GM21390 (cell line): ENCODE results near the gene CCDC184.

Source experiments
- ATAC-seq: cut with Tn5 transposase; IDR thresholded peaks from one replicate; pipeline ENCODE4 v1.9.1; 2021; ENCODE audit not compliant: unreplicated experiment

CCDC184 gene

DNA sequence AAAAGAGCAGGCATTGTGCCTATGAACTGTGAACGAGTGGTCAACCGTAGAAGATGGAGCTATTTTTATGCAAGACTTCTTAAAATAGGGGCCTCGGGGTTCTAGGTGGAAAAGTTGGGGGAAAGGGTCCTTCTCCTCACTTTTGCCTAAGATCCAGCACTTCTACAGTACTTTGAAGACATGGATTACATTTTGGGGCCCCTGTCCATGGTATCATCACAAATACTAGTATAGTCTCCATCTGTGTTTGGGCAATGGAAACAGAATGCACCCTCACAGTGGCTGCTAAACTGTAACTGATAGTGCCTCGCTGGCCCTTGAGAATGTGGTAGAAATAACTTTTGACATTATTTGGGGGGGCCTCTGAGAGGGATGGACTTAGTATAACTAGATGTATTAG, 5.5 kb upstream of the CCDC184 start:
- no peak for ATAC-seq

DNA sequence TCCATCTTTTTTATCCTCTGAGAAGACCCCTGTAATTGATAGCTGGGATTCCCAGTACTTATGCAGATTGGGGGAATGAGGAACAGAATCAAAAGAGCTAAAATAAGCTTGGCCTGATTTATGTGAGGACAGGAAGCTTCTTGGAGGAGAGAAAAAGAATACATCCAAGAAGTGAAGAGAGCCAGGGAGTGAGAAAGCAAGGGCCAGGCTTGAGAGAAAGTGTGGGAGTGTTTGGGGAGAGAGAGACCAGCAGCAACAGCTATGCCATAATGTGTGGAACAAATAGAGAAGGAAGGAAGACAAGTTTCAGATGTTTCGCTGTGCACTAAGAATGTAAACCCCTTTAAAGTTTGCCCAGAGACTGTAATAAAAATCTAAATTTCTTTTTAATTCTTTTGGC, 4.0 kb upstream of the CCDC184 start:
- ATAC-seq, result no peak

DNA sequence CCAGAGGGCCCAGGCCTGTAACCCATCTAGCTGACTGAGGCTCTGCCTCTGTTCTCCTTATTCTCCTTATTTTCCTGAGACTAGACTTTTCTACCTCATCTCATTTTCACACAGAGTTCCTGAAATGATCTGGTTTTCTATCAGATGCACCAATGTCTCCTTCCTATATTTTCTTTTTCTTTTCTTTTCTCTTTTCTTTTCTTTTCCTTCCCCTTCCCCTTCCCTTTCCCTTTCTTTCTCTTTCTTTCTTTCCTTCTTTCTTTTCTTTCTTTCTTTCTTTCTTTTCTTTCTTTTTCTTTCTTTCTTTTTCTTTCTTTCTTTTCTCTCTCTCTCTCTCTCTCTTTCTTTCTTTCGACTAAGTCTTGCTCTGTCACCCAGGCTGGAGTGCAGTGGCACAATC, 3.0 kb upstream of the CCDC184 start:
- ATAC-seq, result no peak

DNA sequence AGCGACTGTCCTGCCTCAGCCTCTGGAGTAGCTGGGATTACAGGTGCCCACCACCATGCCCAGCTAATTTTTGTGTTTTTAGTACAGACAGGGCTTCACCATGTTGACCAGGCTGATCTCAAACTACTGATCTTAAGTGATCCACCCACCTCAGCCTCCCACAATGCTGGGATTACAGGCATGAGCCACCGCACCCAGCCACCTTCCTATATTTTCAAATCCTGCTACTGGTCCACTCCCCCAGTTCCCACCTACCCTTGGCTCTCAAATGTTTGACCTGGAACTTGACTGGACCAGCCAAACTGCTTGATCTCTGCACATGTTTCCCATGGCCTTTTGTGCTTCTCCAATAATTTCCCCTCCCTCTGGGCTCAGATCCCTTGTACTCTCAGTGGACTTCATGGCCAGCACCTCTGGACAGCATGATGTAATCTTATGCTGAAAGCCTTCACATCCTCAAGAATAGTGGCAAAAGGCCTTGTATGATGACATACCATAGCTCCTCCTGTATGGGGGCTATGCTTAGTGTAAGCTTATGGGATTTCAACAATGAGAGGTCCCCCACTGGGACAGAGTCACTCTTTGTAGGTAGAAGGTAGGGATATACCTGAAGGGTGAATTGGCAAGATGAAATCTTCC, 2.5 kb upstream of the CCDC184 start:
- no peak for ATAC-seq

DNA sequence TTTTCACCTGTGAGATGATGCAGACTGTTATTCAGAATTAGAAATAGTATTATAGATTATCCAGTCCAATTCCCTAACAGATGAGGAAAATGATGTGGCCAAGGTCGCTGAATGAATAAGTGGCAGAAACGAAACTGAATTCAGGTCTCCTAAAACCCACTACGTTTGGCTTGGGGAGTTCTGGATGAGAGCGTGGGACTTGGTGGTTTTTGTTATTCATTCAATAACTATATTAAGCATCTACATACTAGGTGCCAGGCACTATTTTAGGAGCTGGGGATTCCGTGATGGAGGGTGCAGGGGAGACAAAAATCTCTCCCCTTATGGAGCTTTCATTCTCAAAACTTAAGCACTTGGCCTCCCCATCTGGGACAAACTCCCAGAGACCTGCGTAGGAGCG, 813 bp upstream of the CCDC184 start:
- ATAC-seq, result no peak

DNA sequence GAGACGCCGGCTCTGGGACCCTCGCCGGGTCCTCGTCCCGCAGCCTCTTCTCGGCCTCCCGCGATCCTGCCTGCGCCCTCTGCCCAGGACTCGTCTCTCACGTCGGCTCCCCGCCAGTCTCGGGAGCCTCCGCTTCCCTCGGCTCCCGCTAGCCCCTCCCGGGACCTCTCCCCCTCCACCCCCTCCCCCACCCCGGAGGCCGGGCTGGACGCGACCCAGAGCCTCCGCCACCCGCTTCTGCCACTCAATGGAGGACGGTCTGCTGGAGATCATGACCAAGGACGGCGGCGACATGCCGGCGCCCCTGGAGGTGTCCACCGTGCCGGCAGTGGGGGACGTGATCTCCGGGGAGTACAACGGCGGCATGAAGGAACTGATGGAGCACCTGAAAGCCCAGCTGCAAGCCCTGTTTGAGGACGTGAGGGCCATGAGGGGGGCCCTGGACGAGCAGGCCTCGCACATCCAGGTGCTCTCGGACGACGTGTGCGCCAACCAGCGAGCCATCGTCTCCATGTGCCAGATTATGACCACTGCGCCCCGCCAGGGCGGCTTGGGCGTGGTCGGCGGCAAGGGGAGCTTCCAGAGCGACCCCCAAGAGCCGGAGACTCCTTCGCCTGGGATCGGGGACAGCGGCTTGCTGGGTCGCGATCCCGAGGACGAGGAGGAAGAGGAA, 568 bp downstream of the CCDC184 start:
- ATAC-seq, result no peak

DNA sequence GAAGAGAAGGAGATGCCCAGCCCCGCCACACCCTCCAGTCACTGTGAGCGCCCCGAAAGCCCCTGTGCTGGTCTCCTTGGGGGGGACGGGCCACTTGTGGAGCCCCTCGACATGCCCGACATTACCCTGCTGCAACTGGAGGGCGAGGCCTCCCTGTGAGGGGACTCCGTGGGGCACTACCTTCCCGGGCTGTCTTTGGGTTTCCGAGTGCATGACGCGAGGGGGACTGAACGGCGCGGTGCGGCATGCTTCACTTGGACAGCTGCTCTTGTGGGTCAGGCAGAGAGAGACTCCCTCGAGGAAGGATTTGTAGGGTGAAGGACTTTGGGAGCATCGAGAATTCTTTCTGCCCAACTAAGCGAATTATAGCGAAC, 1.1 kb downstream of the CCDC184 start:
- no peak for ATAC-seq

DNA sequence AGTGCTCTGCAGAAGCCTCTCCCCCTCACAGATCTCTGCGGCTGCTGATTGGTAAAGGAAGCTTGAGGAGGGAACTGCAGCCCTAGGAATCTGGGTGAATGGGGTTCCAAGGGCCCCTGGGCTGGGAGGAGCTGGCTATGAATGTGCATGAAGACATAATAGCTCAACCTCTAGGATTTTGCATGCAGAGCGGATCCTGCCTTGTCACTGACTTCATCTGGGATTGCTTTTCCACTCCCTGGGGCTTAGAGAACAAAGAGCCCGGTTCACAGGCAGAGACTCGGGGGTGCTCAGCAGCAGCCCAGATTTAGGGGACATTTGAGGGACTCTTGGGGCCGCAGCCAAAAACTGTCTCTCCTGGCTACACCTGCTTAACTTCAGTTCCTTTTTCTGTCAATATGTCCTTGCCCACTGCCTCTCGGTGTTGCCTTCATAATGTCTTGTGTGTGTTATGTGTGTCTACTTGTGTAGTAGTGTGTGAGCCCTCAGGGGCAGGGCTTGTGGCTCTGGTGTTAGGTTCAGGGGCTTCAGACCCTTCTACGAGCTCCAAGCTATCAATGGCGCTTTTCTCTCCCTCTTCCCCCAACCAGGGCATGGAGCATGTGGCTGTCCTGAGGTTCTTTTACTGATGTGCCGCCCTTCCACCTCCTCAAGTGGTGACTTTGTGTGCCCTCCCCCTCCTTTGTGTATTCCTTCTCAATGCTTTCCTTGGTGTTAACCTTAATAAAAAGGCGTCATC, 1.9 kb downstream of the CCDC184 start:
- ATAC-seq, result no peak

DNA sequence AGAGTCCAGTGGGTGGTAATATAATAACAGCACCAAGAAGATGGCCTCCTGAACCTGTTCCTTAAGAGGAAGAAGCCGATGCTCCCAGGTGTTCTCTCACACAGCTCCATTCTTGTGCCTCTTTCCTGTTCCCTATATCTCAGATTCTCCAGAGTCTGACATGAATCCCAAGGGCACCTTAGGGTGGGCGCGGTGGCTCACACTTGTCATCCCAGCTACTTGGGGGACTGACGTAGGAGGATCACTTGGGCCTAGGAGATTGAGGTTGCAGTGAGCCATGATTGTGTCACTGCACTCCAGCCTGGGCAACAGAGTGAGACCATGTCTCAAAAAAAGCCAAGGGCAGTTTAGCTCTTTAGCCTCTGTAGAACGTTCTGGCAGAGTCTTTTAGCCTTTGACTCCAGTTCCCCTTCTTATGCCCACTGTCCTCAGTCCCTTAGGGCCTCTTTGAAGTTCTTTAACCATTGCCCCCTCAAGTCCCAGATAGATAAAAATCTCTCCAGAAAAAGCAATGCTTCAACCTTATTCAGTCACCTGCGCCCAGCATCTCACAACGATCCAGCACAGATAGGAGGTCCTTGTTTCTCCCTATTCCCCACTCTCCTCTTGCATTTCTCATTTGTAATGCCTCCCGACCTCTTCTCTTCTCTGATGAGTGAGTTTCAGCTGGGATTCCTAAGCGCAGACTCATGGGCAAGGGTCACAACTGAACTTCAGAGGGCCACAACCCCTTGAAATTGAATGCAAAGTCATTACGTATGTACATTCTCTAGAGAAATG, 4.7 kb downstream of the CCDC184 start:
- no peak for ATAC-seq

DNA sequence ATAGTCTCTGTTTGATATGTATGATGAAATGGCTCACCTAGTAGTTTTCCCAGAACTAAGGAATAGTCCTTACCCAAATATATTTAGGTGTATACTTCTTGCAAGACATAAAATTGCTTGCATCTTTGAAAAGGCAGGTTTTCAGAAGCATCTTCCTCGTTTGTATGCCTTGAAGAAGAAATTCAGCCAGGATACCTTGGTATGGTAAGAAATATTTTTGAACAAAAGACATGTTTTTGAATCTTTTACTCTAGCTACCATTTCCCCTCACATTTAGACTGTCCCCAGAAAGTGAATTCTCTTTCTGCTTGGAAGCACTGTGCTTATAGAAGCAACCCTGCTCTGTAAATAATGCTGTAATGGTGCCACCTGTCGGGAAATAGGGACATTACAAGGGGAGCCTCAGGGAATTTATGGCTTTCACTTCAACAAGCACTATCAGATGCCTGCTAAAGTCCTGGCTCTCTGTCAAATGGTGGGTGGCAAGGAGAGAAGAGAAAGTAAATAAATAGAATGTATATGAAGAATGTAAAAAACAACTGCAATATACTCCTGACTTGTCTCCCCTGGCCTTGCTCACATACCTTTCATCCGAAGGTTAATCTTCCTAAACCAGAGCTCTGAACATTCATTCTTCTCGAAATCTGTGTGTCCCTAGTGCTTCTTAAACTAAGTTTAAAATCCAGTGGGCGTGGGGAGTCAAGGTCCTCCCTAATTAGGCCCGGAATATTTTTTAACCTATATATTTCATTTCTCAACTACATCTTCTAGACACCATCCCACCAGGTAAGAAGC, 6.1 kb downstream of the CCDC184 start:
- peak; percentile 64 for ATAC-seq

DNA sequence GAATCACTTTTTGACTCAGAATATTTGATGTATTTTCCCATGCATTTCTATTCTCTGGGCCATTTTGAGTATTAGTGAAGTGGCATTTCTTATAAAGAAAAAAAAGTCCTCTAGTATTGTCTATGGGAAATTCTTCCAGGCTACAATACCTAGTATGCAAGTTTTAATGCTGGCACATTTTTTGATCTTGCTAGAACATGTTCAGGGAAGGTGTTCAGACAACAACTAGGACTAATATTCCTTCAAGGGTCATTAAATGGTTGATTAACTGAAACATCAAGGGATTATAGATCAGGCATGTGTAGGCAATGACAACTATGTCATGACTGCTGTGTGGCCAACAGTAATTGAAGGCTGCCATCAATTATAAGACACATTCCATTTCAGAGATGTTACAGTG, 7.7 kb downstream of the CCDC184 start:
- ATAC-seq, result no peak

DNA sequence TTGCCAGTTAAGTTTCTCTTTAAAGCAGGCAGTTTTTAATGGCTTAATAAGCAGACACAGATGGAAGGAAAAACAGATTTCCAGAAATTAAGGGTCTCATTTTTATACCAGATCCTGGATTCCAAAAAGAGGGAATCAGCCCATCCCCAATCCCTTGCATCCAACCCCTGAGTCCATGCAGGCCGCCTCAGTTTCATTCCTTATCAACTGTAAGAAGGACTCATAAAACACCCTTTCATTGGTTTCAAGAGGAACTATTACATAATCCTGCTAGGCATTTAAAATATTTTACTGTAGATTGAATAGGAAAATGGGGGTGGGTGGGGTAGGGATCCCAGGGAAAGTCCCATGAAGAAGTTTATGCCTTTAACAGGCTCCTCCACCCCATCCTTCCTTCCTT, 9.4 kb downstream of the CCDC184 start:
- ATAC-seq, result no peak

DNA sequence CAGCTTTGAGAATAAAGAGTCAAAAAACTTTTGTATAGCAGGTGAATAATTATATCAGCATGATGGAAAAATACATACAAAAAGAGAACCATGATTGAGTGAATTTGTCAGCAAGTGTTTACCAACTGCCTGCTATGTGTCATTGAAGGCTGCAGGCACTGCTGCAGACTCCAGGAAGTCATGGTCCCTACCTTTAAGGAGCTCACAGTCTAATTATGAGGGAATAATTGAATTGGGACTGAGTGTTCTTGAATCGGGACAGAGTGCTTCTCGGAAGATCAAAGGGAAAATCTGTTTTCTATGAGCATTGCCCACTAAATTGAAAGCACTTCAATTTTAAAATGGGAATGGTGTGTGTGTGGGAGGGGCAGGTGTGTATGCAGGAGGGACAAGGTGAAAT, 10.2 kb downstream of the CCDC184 start:
- ATAC-seq, result no peak

DNA sequence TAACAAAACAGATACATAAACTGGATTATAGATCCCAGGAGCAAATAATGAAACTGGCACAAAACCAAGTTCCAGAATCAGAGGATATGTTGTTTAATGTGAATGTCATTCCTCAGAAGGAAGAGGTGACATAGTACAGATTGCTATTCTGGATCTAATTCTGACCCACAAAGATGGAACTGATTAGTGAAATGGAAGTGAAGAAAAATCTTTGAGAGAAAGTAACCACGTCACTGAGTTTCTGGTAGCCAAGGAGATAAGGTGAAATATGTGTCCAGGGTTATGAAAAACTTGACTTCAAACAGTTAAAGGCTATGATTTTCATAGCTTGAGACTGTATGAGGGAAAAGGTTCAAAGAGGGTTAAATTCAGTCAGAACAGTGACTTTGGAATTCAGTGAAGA, 11.4 kb downstream of the CCDC184 start:
- no peak for ATAC-seq

DNA sequence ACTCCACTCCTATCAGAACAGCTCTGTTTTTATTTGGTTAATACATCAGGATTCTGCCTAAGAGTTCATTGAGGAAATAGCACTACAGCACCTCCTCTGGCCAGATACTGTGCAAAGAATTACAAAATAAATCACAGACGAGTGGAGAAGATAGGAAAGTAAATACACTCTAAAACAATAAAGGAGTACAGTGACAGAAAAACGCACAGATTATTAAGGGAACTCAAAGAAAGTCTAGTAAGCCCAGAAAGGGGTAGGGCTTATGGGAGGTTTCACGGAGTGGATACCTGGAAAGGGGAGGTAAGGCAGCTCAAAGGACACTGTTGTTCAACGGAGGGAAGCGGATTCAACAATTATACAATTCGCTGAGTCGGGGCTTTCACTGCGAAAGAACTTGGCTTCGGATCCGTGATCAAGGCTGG, 14.1 kb downstream of the CCDC184 start:
- ATAC-seq, result peak; percentile 24

DNA sequence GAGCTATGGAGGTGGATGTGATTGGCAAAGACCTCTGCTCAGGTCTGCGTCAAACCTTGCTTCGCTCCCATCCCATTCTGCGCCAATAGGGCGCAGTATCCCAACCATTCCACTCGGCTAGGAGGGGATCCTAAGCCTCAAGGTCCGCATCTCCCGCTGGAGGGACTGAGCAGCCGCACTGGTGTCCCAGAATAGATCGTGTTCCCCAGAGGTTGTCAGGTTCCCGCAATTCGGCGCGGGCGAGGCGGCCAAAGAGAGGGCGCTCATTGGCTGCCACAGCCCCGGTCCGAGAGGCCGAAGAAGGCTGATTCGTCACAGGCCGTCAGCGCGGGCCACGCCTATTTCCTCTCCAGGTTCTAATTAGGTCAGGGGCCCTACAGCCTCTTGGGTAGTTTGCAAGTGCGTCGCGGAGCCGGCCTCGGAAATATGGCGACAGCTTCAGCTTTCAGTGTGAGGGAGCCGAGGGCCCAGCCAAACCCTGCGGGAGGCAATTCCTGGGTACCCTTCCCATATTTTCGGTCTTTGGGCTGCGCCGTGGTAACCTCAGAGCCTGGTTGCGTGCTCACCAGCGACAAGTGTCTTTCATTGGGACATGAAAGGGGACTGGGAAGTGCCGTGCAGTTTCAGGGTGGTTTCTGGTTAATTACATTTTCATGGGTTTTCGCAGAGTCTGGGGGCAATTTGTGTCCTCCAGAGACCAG, 14.7 kb downstream of the CCDC184 start:
- peak; percentile 99 for ATAC-seq

DNA sequence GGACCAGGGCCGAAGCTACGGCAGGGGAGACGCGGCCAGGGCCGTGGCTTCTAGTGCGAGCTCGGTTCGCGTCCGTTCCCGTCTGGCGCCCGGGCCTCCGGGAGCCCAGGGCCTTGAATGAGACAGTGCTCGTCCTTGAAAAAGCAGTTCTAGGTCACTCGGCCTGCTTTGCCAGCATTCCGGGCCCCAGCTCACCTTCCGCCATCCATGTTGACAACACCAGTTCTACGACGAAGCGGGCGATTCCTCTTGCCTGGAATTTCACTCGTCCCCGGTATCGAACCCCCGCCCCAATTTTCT, 15.2 kb downstream of the CCDC184 start:
- ATAC-seq, result peak; percentile 5

DNA sequence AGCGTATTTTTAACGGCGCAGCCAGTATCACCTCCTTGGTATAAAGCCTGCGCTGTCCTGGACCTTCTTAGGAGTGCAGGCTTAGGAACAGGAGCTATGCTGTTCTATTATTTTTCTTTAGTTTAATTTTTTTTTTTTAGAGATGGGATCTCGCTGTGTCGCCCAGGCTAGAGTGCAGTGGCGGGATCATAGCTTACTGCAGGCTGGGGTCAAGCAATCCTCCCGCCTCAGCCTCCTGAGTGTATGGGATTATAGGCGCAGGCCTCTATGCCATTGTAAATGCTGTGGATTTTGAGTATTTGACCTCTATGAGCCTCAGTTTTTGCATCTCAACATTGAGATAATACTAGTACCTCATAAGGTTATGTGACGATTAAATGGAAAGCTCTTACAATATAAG, 15.5 kb downstream of the CCDC184 start:
- ATAC-seq, result no peak

DNA sequence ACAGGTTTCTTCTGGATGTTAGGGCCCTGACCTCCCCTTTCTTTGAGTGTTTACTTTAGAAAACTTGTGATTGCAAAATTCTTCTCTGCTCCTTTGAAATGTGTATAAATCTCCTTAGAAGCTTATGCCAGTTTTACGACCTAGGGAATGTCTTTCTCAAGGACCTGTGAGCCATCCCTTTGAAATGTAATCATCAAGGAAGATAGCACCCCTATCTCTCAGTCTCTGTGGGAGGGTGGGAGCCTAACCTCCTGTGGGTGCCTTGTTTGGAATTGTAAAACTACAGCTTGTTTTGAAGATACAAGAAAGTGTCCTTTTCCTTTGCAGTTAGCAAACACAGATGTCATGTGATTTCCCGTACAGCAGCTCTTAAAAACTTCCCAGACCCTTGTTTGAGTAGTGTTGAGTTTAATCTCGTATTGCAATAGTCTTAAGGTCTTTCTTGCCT, 16.4 kb downstream of the CCDC184 start:
- ATAC-seq, result no peak

DNA sequence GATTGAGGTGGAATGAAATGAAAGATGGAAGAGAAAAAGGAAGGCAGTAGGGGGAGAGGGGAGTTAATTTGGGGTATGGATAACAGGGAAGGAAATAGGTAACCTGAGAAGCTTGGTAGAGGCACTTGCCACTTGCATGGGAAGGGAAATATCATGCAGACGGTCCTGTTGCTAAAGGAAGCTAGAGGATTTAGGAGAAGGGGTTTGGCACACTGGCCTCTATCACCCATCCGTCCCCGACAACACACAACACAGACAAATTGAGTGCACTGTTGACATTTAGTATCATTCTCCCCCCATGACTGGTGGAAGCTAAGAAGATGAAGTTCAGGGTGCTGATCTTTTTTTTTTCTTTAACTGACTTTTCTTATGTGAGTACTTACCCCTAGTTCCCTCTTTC, 17.6 kb downstream of the CCDC184 start:
- ATAC-seq, result no peak
